Measurements from ENCODE around the gene ST7. TPM values are rescaled to one million over a fixed set of nuclear protein-coding genes. Genes with fewer than 3 reads are reported as not detected.

Gene ST7
- total and polyA plus RNA-seq, 2 donors (not counting 1 experiment from before 2014, with no cell fraction given) = 20.0 to 28.6 TPM

DNA sequence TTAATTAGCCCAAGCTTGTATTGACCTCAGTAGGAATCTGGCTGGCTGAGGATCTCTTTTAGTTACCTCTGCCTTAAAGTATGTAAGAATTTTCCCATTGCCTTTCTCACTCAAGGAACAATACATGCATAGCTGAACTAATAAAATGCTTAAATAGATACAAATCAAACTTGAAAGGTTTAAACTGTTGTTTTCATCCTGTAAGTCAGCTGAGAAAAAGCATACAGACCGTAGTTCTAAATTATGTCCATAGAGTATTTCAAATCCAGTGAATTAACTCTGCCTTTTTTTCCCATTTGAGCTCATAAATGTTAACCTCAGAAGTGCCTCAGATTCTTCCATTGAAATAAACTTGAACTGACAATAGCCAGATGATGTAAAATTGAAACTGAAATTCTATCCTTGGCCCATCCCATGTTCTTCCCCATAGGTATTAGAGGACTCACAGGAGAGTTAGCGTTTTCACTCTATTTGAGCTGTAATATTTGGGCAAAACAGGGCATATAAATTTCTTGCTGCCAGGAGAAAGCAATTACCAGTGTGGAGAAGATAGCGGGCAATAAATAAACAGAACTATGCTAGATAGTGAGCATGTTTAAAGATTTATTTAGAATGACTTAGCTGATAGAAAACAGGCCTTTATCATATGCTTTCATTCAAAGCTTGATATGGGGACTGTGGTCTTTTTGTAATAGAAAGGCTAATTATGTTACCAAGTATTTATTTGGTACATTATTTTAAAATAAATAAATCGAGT, 205.8 kb downstream of the ST7 start:
- TF ChIP-seq EZH2 (IDR thresholded peaks at IDR 0.05; ENCODE audit: low read length, missing control alignments) = no peak
- TF ChIP-seq, protein P1, sequence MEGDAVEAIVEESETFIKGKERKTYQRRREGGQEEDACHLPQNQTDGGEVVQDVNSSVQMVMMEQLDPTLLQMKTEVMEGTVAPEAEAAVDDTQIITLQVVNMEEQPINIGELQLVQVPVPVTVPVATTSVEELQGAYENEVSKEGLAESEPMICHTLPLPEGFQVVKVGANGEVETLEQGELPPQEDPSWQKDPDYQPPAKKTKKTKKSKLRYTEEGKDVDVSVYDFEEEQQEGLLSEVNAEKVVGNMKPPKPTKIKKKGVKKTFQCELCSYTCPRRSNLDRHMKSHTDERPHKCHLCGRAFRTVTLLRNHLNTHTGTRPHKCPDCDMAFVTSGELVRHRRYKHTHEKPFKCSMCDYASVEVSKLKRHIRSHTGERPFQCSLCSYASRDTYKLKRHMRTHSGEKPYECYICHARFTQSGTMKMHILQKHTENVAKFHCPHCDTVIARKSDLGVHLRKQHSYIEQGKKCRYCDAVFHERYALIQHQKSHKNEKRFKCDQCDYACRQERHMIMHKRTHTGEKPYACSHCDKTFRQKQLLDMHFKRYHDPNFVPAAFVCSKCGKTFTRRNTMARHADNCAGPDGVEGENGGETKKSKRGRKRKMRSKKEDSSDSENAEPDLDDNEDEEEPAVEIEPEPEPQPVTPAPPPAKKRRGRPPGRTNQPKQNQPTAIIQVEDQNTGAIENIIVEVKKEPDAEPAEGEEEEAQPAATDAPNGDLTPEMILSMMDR (conservative IDR thresholded peaks at IDR 0.05 in 1 of 2, IDR thresholded peaks at IDR 0.05 in 1 of 2; ENCODE audit: low read depth in 1 of 2, low read length in 2 of 2) = no peak
- no peaks in the 10 kb centered on the region for H3K9me3 ChIP-seq (ENCODE audit: control insufficient read depth, insufficient read depth, low read depth, low read length)
- H3K4me1 ChIP-seq (ENCODE audit: control insufficient read depth, extremely low read depth, insufficient read depth, low read length) = peaks cover 12% of the 10 kb centered on the region
- no peak overlapping the region for H3K9ac ChIP-seq (ENCODE audit: insufficient read depth, low read length)
- no peak overlapping the region for H3K4me2 ChIP-seq (ENCODE audit: extremely low read depth, insufficient read depth, low read length)
- no peak overlapping the region for H2AFZ ChIP-seq (ENCODE audit: low read length)
- no peaks in the 10 kb centered on the region for H3K79me2 ChIP-seq (ENCODE audit: control insufficient read depth, insufficient read depth, low read length)
- H3K27ac ChIP-seq (ENCODE audit: insufficient read depth, low read length) = no peak overlapping the region
- H3K4me3 ChIP-seq (replicated peaks in 1 of 4; ENCODE audit: control extremely low read depth in 1 of 4, insufficient read depth in 1 of 4, low read depth in 3 of 4, low read length in 4 of 4) = no peak overlapping the region
- H3K36me3 ChIP-seq (ENCODE audit: control insufficient read depth, insufficient read depth, low read length) = no peaks in the 10 kb centered on the region
- H4K20me1 ChIP-seq (ENCODE audit: control insufficient read depth, extremely low read depth, insufficient read depth, low read length) = no peaks in the 10 kb centered on the region
- no peaks in the 10 kb centered on the region for H3K27me3 ChIP-seq (ENCODE audit: control insufficient read depth, insufficient read depth, low read length)
- DNase-seq (ENCODE audit: low read depth in 2 of 2) = peak in 1 of 2 donors; percentile 79

DNA sequence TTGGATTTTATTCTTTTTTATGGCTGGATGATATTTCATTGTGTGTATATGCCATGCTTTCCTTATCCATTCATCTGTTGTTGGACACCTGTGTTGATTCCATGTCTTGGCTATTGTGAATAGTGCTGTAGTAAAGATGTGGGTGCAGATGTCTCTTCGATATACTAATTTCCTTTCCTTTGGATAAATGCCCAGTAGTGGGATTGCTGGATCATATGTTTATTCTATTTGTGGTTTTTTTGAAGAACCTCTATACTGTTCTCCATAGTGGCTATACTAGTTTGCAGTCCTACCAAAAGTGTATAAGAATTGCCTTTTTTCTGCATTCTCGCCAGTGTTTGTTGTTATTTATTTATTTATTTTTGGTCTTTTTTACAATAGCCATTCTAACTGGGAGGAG, 209.8 kb downstream of the ST7 start:
- no peaks in the 10 kb centered on the region for H3K36me3 ChIP-seq (ENCODE audit: control insufficient read depth, insufficient read depth, low read length)
- no peak overlapping the region for H3K4me3 ChIP-seq (replicated peaks in 1 of 4; ENCODE audit: control extremely low read depth in 1 of 4, insufficient read depth in 1 of 4, low read depth in 3 of 4, low read length in 4 of 4)
- peaks cover 6% of the 10 kb centered on the region for H3K4me1 ChIP-seq (ENCODE audit: control insufficient read depth, extremely low read depth, insufficient read depth, low read length)
- peak; percentile 45 to 52 for DNase-seq (ENCODE audit: low read depth in 2 of 2)
- no peaks in the 10 kb centered on the region for H3K27me3 ChIP-seq (ENCODE audit: control insufficient read depth, insufficient read depth, low read length)
- H3K9me3 ChIP-seq (ENCODE audit: control insufficient read depth, insufficient read depth, low read depth, low read length) = no peaks in the 10 kb centered on the region
- no peaks in the 10 kb centered on the region for H3K79me2 ChIP-seq (ENCODE audit: control insufficient read depth, insufficient read depth, low read length)
- H3K4me2 ChIP-seq (ENCODE audit: extremely low read depth, insufficient read depth, low read length) = no peak overlapping the region
- no peak overlapping the region for H2AFZ ChIP-seq (ENCODE audit: low read length)
- H3K27ac ChIP-seq (ENCODE audit: insufficient read depth, low read length) = no peak overlapping the region
- no peaks in the 10 kb centered on the region for H4K20me1 ChIP-seq (ENCODE audit: control insufficient read depth, extremely low read depth, insufficient read depth, low read length)
- TF ChIP-seq, protein P1 (conservative IDR thresholded peaks at IDR 0.05 in 1 of 2, IDR thresholded peaks at IDR 0.05 in 1 of 2; ENCODE audit: low read depth in 1 of 2, low read length in 2 of 2) = no peak
- TF ChIP-seq EZH2 (IDR thresholded peaks at IDR 0.05; ENCODE audit: low read length, missing control alignments) = no peak
- H3K9ac ChIP-seq (ENCODE audit: insufficient read depth, low read length) = no peak overlapping the region

DNA sequence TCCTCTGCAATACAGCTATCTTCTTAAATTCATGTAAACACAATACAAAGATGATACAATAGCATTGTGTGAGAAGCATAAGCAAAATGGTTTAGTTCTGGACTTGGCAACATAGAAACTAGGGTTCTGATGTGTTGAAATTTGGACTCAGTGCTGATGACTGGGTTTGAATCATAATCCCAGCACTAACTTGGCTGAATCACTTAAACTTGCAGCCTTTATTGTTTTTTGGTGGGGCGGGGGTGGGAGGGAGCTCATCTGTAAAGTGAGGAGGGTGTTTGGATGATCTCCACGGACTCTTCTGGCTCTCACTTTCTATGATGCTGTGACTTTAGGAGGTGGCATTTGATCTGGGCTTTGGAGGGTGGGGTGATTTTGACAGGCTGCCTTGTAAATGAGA, 211.3 kb downstream of the ST7 start:
- peak; percentile 64 to 87 for DNase-seq (ENCODE audit: low read depth in 2 of 2)
- Histone ChIP-seq H2AFZ (ENCODE audit: low read length) (no peak overlapping the region), H3K9me3 (ENCODE audit: control insufficient read depth, insufficient read depth, low read depth, low read length) (no peaks in the 10 kb centered on the region), H3K36me3 (ENCODE audit: control insufficient read depth, insufficient read depth, low read length) (no peaks in the 10 kb centered on the region), H3K4me2 (ENCODE audit: extremely low read depth, insufficient read depth, low read length) (peak overlapping the region; percentile 35), H3K27ac (ENCODE audit: insufficient read depth, low read length) (no peak overlapping the region), H3K27me3 (ENCODE audit: control insufficient read depth, insufficient read depth, low read length) (no peaks in the 10 kb centered on the region), H4K20me1 (ENCODE audit: control insufficient read depth, extremely low read depth, insufficient read depth, low read length) (no peaks in the 10 kb centered on the region), H3K9ac (ENCODE audit: insufficient read depth, low read length) (no peak overlapping the region), H3K79me2 (ENCODE audit: control insufficient read depth, insufficient read depth, low read length) (no peaks in the 10 kb centered on the region), H3K4me3 (replicated peaks in 1 of 4; ENCODE audit: control extremely low read depth in 1 of 4, insufficient read depth in 1 of 4, low read depth in 3 of 4, low read length in 4 of 4) (no peak overlapping the region), H3K4me1 (ENCODE audit: control insufficient read depth, extremely low read depth, insufficient read depth, low read length) (peaks cover 3% of the 10 kb centered on the region)
- TF ChIP-seq, protein P1 (conservative IDR thresholded peaks at IDR 0.05 in 1 of 2, IDR thresholded peaks at IDR 0.05 in 1 of 2; ENCODE audit: low read depth in 1 of 2, low read length in 2 of 2) = no peak
- TF ChIP-seq EZH2 (IDR thresholded peaks at IDR 0.05; ENCODE audit: low read length, missing control alignments) = no peak

Data from fibroblast of lung (primary cell).